WTC11 (cell line): Measurements from ENCODE around the gene ARID3B. TPM values are rescaled to one million over a fixed set of nuclear protein-coding genes. Genes with fewer than 3 reads are reported as not detected.

Source experiments
- ATAC-seq: fragments of 200-7000 bp; cut with Tn5 transposase; 2 replicates; pipeline ENCODE4 v1.10.0; 2021; ENCODE audit warnings: mild to moderate bottlenecking, moderate library complexity
- CTCF ChIA-PET: fragments of 300-600 bp; sonication (Branson Sonifier 250); formaldehyde crosslinking; loops from one replicate; lab custom pipeline; 2021; ENCODE audit warnings: antibody characterized with exemption; lab: Charles Lee
- POLR2A ChIA-PET: fragments of 350-600 bp; sonication (Branson Sonifier 250); formaldehyde crosslinking; loops from one replicate; lab custom pipeline; 2021; ENCODE audit warnings: antibody characterized with exemption; lab: Charles Lee
- DNase-seq: peaks from one replicate; pipeline ENCODE4 v3.0.0; 2021; ENCODE audit warnings: low spot score
- H3K27ac Mint-ChIP-seq: 2 replicates; pipeline ENCODE4 v1.8.0; 2021; ENCODE audit warnings: mixed read lengths
- H3K27me3 Mint-ChIP-seq: 2 replicates; pipeline ENCODE4 v1.8.0; 2021; ENCODE audit warnings: low read depth, mild to moderate bottlenecking, moderate library complexity, mixed read lengths
- H3K36me3 Mint-ChIP-seq: 2 replicates; pipeline ENCODE4 v1.8.0; 2021; ENCODE audit warnings: mixed read lengths
- H3K4me1 Mint-ChIP-seq: 2 replicates; pipeline ENCODE4 v1.8.0; 2022; ENCODE audit warnings: mixed read lengths
- H3K4me3 Mint-ChIP-seq: 2 replicates; pipeline ENCODE4 v1.8.0; 2021; ENCODE audit warnings: mild to moderate bottlenecking, moderate library complexity, mixed read lengths
- H3K9me3 Mint-ChIP-seq: 2 replicates; pipeline ENCODE4 v1.8.0; 2021; ENCODE audit warnings: mixed read lengths
- ARID4B ChIP-seq: sonication (generic); formaldehyde crosslinking; IDR thresholded peaks from 2 replicates; pipeline ENCODE4 v1.8.0; 2023; ENCODE audit warnings: missing genetic modification reagents, mild to moderate bottlenecking, borderline replicate concordance
- ATF1 ChIP-seq: sonication (generic); formaldehyde crosslinking; IDR thresholded peaks from 2 replicates; pipeline ENCODE4 v1.8.1; 2023; ENCODE audit warnings: mild to moderate bottlenecking, moderate library complexity, missing genetic modification reagents
- CBFB ChIP-seq: sonication (generic); formaldehyde crosslinking; IDR thresholded peaks from 2 replicates; pipeline ENCODE4 v1.8.1; 2022; ENCODE audit warnings: mild to moderate bottlenecking, low read depth, missing genetic modification reagents
- CREB1 ChIP-seq: sonication (generic); formaldehyde crosslinking; IDR thresholded peaks from 2 replicates; pipeline ENCODE4 v1.8.0; 2023; ENCODE audit warnings: mild to moderate bottlenecking, missing genetic modification reagents
- FOXK1 ChIP-seq: sonication (generic); formaldehyde crosslinking; IDR thresholded peaks from 2 replicates; pipeline ENCODE4 v1.8.0; 2022; ENCODE audit warnings: mild to moderate bottlenecking, moderate library complexity, missing genetic modification reagents
- GRHL2 ChIP-seq: fragments of 250-450 bp; sonication (Bioruptor Pico); IDR thresholded peaks from 2 replicates; pipeline ENCODE4 v1.8.0; 2022; ENCODE audit warnings: mild to moderate bottlenecking, moderate library complexity; ENCODE audit not compliant: insufficient replicate concordance, severe bottlenecking
- KAT7 ChIP-seq: sonication (generic); formaldehyde crosslinking; IDR thresholded peaks from 2 replicates; pipeline ENCODE4 v1.8.1; 2023; ENCODE audit warnings: missing genetic modification reagents, mild to moderate bottlenecking, borderline replicate concordance
- MLX ChIP-seq: sonication (generic); formaldehyde crosslinking; IDR thresholded peaks from 2 replicates; pipeline ENCODE4 v1.8.1; 2023; ENCODE audit warnings: mild to moderate bottlenecking, missing genetic modification reagents, moderate library complexity
- NFE2L1 ChIP-seq: sonication (generic); formaldehyde crosslinking; IDR thresholded peaks from 2 replicates; pipeline ENCODE4 v1.8.1; 2023; ENCODE audit warnings: missing genetic modification reagents
- PREB ChIP-seq: sonication (generic); formaldehyde crosslinking; IDR thresholded peaks from 2 replicates; pipeline ENCODE4 v1.8.1; 2022; ENCODE audit warnings: mild to moderate bottlenecking, missing genetic modification reagents, moderate library complexity, borderline replicate concordance
- RELA ChIP-seq: sonication (generic); formaldehyde crosslinking; IDR thresholded peaks from 2 replicates; pipeline ENCODE4 v1.8.1; 2022; ENCODE audit warnings: missing genetic modification reagents, mild to moderate bottlenecking, borderline replicate concordance
- TEAD1 ChIP-seq: sonication (generic); formaldehyde crosslinking; IDR thresholded peaks from 2 replicates; pipeline ENCODE4 v1.8.0; 2022; ENCODE audit warnings: mild to moderate bottlenecking, missing genetic modification reagents
- ZMAT4 ChIP-seq: fragments of 250-450 bp; sonication (Bioruptor Pico); IDR thresholded peaks from 2 replicates; pipeline ENCODE4 v1.9.0; 2021; ENCODE audit warnings: mild to moderate bottlenecking
- ZNF281 ChIP-seq: sonication (generic); formaldehyde crosslinking; IDR thresholded peaks from 2 replicates; pipeline ENCODE4 v1.8.0; 2023; ENCODE audit warnings: mild to moderate bottlenecking, missing genetic modification reagents
- ZNF396 ChIP-seq: fragments of 250-450 bp; sonication (Bioruptor Pico); IDR thresholded peaks from 2 replicates; pipeline ENCODE4 v1.8.0; 2021; ENCODE audit warnings: mild to moderate bottlenecking, moderate library complexity, borderline replicate concordance
- ZNF423 ChIP-seq: fragments of 250-450 bp; sonication (Bioruptor Pico); IDR thresholded peaks from 2 replicates; pipeline ENCODE4 v2.1.2; 2022; ENCODE audit warnings: mild to moderate bottlenecking, moderate library complexity
- ZNF425 ChIP-seq: fragments of 250-450 bp; sonication (Bioruptor Pico); conservative IDR thresholded peaks from 2 replicates; pipeline ENCODE4 v1.9.0; 2021; ENCODE audit warnings: mild to moderate bottlenecking
- ZNF532 ChIP-seq: fragments of 250-450 bp; sonication (Bioruptor Pico); IDR thresholded peaks from 2 replicates; pipeline ENCODE4 v1.9.0; 2021; ENCODE audit warnings: mild to moderate bottlenecking, borderline replicate concordance
- total RNA-seq: library from RNA; stranded (reverse); gene quantifications from 3 replicates; pipeline ENCODE4 v1.2.3, GENCODE V29; 2021

The ARID3B gene
- total RNA-seq, 1 experiment from 2014 or later: 133 TPM

GRCh38 chr15:74530771-74531143 is 10.3 kb upstream of the ARID3B start (continued):
- TF ChIP-seq ATF1 (CRISPR knock-in tag) (no peak), ARID4B (CRISPR knock-in tag) (no peak), ZNF281 (CRISPR knock-in tag) (no peak), FOXK1 (no peak), RELA (CRISPR knock-in tag) (no peak), NFE2L1 (CRISPR knock-in tag) (no peak)

- Mint-ChIP-seq H3K27ac (peak overlapping the region; percentile 99), H3K4me1 (peaks cover 47% of the 10 kb centered on the region), H3K36me3 (no peaks in the 10 kb centered on the region), H3K4me3 (peak overlapping the region; percentile 24), H3K27me3 (no peaks in the 10 kb centered on the region), H3K9me3 (no peaks in the 10 kb centered on the region)
- POLR2A ChIA-PET: interaction anchor here (1.9 kb wide), 1 partner anchor 9 kb away, joined by 6 read pairs; the partner anchor contains the start of gene ARID3B
- ATAC-seq (peak; percentile 97), DNase-seq (peak; percentile 41)
- CTCF ChIA-PET: interaction anchor here (0.8 to 1.2 kb wide), 5 partner anchors 10 to 90 kb away, joined by 3 to 6 read pairs (median 3); partner anchors contain the start of gene ARID3B
- TF ChIP-seq ZMAT4 (no peak), CREB1 (CRISPR knock-in tag) (no peak), RELA (CRISPR knock-in tag) (no peak), ZNF425 (CRISPR knock-in tag) (no peak), MLX (CRISPR knock-in tag) (no peak), ZNF423 (CRISPR knock-in tag) (no peak), KAT7 (CRISPR knock-in tag) (no peak), ZNF396 (CRISPR knock-in tag) (no peak), GRHL2 (no peak), ZNF532 (no peak), PREB (CRISPR knock-in tag) (no peak), CBFB (CRISPR knock-in tag) (peak; percentile 65; the same call in 1 of the 2 replicates), TEAD1 (CRISPR knock-in tag) (peak; percentile 93; the same call in 1 of the 2 replicates), ATF1 (CRISPR knock-in tag) (no peak)
Observed at GRCh38 chr15:74531144-74531811, 9.7 kb upstream of the ARID3B start.
